ENCODE results near the gene PHLDB2. TPM values are rescaled to one million over a fixed set of nuclear protein-coding genes. Genes with fewer than 3 reads are reported as not detected.

Gene PHLDB2
- total RNA-seq, 2 donors from 2014 or later: 15.3 to 32.3 TPM

DNA sequence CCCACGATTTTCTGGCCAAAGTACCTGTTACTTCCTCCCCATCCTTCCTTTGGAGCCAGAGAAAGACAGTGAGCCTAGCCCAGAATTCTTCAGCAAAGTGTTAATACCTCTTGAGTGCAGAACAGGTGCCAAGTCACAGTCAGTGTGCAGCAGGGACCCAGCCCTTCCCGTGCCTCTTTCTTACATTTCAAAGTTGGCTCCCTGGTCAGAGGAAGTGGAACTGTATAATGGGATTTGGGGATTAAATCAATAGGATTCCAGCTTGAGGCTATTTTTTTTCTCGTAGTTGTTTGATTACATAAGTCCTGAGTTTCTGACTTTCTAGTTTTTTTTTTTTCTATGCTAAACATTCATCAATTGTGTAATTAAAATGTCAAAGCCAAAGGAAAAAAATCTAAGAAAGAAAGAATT is 67.2 kb downstream of the PHLDB2 start:
- intact Hi-C loops (cut with DNase I): no loop called here
- Histone ChIP-seq H3K9me3 (no peaks in the 10 kb centered on the region), H3K36me3 (no peaks in the 10 kb centered on the region), H3K4me1 (replicated peaks) (no peaks in the 10 kb centered on the region), H3K27ac (no peak overlapping the region), H3K4me3 (no peak overlapping the region), H3K27me3 (replicated peaks; ENCODE audit: insufficient read depth) (no peaks in the 10 kb centered on the region)
- TF ChIP-seq, protein P1, sequence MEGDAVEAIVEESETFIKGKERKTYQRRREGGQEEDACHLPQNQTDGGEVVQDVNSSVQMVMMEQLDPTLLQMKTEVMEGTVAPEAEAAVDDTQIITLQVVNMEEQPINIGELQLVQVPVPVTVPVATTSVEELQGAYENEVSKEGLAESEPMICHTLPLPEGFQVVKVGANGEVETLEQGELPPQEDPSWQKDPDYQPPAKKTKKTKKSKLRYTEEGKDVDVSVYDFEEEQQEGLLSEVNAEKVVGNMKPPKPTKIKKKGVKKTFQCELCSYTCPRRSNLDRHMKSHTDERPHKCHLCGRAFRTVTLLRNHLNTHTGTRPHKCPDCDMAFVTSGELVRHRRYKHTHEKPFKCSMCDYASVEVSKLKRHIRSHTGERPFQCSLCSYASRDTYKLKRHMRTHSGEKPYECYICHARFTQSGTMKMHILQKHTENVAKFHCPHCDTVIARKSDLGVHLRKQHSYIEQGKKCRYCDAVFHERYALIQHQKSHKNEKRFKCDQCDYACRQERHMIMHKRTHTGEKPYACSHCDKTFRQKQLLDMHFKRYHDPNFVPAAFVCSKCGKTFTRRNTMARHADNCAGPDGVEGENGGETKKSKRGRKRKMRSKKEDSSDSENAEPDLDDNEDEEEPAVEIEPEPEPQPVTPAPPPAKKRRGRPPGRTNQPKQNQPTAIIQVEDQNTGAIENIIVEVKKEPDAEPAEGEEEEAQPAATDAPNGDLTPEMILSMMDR (IDR thresholded peaks at IDR 0.05): no peak
- TF ChIP-seq POLR2A (IDR thresholded peaks at IDR 0.05): no peak
- TF ChIP-seq POLR2AphosphoS5 (IDR thresholded peaks at IDR 0.05): no peak
- WGBS: 14% methylated on average over 3 of the region's 3 CpGs
- no peak for DNase-seq (ENCODE audit: low spot score)

GRCh38 chr3:111928613-111929012 is 69.5 kb downstream of the PHLDB2 start:
- DNase-seq (ENCODE audit: low spot score): no peak
- Histone ChIP-seq H3K9me3 (no peaks in the 10 kb centered on the region), H3K36me3 (no peaks in the 10 kb centered on the region), H3K27me3 (replicated peaks; ENCODE audit: insufficient read depth) (no peaks in the 10 kb centered on the region), H3K4me3 (no peak overlapping the region), H3K4me1 (replicated peaks) (no peaks in the 10 kb centered on the region), H3K27ac (no peak overlapping the region)
- intact Hi-C loops (cut with DNase I): no loop called here
- WGBS: 61% methylated on average over 2 of the region's 2 CpGs
- TF ChIP-seq, protein P1 (IDR thresholded peaks at IDR 0.05): no peak
- TF ChIP-seq POLR2A (IDR thresholded peaks at IDR 0.05): no peak
- no peak for TF ChIP-seq POLR2AphosphoS5 (IDR thresholded peaks at IDR 0.05)

GRCh38 chr3:111929484-111929883 is 70.4 kb downstream of the PHLDB2 start:
- no peak overlapping the region for H3K27ac ChIP-seq
- H3K4me3 ChIP-seq: no peak overlapping the region
- no peak for TF ChIP-seq POLR2A (IDR thresholded peaks at IDR 0.05)
- TF ChIP-seq, protein P1 (IDR thresholded peaks at IDR 0.05): no peak
- TF ChIP-seq POLR2AphosphoS5 (IDR thresholded peaks at IDR 0.05): no peak
- 51% methylated on average over 2 of the region's 2 CpGs for WGBS
- no peaks in the 10 kb centered on the region for H3K36me3 ChIP-seq
- H3K4me1 ChIP-seq (replicated peaks): no peaks in the 10 kb centered on the region
- no peaks in the 10 kb centered on the region for H3K27me3 ChIP-seq (replicated peaks; ENCODE audit: insufficient read depth)
- intact Hi-C loops (cut with DNase I): no loop called here
- no peak for DNase-seq (ENCODE audit: low spot score)
- H3K9me3 ChIP-seq: no peaks in the 10 kb centered on the region

DNA sequence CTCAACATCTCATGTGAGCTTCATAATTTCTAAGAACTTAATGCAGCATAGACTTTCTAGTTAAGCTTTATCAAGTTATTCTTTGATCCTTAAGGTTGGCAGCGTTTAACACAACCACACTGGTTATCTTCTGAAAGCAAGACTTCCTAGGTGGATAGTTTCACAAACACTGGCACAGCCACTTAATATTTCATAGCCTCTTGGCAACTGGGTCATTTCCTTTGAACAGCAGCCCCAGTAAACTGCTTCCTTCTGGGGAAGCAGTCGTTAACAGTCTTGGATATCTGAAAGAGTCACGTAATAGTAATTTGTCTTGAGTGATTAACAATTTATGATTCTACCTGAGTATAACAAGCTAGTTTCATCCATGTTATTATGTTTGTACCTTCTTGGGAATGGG is 73.9 kb downstream of the PHLDB2 start:
- intact Hi-C loops (cut with DNase I): no loop called here

More for the DNA sequence above, 73.9 kb downstream of the PHLDB2 start:
- WGBS: 45% methylated on average over 3 of the region's 3 CpGs
- no peaks in the 10 kb centered on the region for H3K27me3 ChIP-seq (replicated peaks; ENCODE audit: insufficient read depth)
- no peaks in the 10 kb centered on the region for H3K9me3 ChIP-seq
- no peak overlapping the region for H3K4me3 ChIP-seq
- no peak for DNase-seq (ENCODE audit: low spot score)
- TF ChIP-seq POLR2A (IDR thresholded peaks at IDR 0.05): no peak
- TF ChIP-seq, protein P1 (IDR thresholded peaks at IDR 0.05): no peak
- TF ChIP-seq POLR2AphosphoS5 (IDR thresholded peaks at IDR 0.05): no peak
- H3K36me3 ChIP-seq: no peaks in the 10 kb centered on the region
- no peak overlapping the region for H3K27ac ChIP-seq
- H3K4me1 ChIP-seq (replicated peaks): peaks cover under 1% of the 10 kb centered on the region
